Fibroblast of skin of right quadriceps (primary cell): ENCODE data around the gene GSTM2.
A peak's percentile ranks its signal among the peaks of the same experiment; 100 is the strongest.
"Not testable (repeated sequence)": the region's sequence is repeated elsewhere in the genome, so short reads cannot be mapped to it uniquely, and the experiment has no call there.

Experiments used
- DNase-seq: peaks from one replicate; pipeline ENCODE4 v3.0.0-alpha.2; 2013

The GSTM2 gene

DNA sequence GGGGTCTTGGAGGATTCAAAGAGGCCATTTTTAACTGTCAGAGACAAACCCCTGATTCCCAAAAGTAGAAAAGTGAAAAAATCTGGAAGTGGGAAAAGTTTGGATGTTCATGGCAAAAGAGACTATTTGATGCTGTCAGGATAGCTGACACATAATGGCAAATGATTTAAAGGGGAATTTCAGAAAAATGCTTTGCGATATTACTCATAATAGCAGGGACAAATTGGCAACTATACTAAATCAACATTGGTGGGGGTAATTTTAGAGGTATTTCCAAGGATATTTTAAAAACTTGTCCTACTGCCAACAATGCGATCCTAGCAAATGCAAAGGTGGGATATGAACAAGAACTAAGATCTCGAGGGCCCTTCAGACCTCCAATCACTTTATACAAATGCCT lies 17.2 kb upstream of the GSTM2 start:
- DNase-seq, result peak; percentile 50

DNA sequence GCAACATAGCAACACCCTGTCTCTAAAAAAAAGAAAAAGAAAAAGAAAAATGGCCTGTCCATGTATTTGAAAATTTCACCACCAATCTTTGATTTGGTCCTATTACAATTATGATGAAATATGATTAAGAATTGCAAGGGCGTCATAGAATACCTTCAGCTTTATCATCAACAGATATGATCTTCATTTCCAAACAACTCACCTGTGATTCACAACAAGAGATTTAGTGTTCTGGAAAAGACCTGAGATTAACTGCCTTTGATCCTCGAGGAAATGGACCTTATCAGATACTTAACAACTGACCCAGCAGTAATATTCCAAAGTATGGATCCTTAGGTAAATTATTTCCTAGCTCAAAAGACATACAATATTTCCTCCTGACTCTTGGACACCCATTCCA lies 15.5 kb upstream of the GSTM2 start:
- DNase-seq, result no peak

DNA sequence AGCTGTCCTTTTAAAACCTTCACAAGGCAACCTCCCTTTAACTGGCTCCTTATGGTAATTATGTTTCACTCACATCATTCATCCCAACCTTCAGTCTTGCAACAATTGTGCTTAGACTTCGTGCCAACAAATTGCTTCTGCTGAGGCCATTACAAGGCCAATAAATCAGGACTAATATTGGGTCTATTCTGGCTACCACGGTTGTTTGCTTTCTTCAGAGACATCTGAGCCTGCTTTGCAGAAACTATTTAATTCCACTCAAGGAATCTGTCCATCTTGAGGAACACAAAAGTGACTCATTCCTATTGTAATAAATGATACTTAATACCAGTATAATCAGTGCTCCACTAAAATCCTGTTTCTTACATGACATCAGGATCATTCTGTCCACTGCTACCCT lies 14.6 kb upstream of the GSTM2 start:
- DNase-seq, result no peak

DNA sequence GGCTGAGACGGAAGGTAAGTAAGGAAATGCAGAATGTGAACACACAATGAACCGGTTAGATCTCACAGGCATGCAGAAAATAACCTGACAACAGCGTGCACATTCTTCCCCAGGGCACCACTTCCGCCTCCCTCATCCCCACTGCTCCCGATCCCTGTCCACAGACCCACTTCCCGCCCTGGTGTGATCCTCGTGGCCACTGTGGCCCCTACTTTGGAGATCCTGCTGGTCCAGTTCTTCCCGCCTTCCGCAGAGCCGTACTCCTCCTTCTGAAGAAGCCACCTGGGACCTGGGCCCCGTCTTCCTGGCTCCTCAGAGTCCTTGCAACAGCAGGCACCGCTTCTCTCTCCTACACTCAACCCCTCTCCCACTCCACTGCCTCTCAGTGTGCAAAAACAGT lies 13.3 kb upstream of the GSTM2 start:
- DNase-seq, result no peak

DNA sequence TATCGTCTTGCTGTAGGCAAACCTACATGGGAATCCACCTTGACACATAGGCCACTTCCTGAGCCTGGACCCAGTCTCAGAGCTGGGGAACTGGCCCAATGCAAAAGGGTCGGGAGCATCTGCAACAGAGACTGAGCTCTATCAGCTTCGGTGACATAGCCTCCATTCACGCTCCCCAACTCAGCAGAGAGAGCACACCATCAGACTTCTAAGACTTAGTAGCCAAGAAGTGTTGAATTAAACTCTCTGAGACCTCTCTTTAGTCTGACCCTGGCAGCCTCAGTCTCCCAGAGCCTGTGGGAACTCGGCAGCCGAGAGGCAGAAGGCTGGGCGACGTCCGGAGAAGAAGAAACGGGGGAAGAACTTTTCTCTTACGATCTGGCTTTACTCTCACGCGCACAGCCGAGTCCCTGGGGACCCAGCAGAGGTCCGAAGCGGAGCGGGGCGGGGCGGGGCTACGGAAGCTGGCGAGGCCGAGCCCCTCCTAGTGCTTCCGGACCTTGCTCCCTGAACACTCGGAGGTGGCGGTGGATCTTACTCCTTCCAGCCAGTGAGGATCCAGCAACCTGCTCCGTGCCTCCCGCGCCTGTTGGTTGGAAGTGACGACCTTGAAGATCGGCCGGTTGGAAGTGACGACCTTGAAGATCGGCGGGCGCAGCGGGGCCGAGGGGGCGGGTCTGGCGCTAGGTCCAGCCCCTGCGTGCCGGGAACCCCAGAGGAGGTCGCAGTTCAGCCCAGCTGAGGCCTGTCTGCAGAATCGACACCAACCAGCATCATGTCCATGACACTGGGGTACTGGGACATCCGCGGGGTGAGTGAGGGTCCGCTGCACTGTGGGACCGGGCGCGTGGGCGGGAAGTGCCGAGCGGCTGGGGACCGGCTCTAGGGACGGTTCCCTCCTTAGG lies 12.0 kb upstream of the GSTM2 start, which contains the start of gene GSTM4:
TSS of gene GSTM4 (plus strand) at position 485 of the 905 bp plus-strand sequence. CDS start at position 776, 291 bp downstream.
- DNase-seq, result peak; percentile 73

DNA sequence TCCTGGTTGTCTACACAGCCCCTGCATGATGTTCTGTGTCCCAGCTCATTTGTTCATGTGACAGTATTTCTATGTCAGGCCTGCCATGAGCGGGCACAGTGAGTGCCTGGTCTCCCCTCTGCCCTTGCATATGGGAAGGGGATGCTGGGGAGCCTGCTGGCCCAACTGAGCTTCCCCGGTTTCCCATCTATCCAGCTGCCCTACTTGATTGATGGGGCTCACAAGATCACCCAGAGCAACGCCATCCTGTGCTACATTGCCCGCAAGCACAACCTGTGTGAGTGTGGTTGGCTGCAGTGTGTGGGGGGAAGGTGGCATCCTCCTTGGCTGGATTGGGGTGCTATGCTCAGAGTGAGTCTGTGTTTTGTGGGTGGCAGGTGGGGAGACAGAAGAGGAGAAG lies 10.5 kb upstream of the GSTM2 start:
- DNase-seq, result no peak

DNA sequence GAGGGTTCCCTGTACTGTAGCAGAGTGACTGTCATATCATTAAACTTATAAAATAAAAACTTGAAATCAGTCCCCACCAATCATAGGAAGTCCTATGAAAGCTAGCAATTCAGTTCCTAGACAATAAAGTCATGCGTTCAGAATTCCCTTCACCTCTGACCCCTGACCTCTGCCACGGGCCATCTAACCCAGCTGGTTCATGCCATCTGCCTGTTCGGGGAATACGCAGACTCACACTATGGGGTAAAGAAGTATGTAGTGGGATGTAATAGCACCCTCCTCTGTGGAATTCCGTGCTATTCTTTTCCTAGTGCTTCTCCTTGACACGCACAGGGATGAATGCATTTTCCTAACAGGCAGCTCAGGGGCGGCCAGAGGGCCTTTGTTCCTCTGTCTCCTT lies 9.9 kb upstream of the GSTM2 start:
- DNase-seq, result no peak

DNA sequence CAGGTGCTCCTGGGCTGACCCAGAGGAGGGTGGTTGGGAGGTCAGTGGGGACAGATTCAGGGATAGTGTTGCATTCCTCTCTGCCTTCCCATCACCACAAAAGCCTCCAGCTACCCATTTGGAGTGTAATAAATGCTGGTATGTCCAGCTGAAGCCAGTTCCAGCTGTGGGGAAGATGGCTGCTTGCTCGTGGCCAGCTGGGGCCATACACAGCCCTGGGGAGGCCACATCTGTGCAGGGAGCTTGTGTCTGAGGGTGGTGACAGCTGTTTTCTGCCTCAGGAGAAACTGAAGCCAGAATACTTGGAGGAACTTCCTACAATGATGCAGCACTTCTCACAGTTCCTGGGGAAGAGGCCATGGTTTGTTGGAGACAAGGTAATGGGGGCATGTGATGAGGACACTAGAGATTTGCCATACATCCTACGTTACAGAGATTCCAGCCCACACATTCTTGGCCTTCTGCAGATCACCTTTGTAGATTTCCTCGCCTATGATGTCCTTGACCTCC lies 9.3 kb upstream of the GSTM2 start:
- no peak for DNase-seq

DNA sequence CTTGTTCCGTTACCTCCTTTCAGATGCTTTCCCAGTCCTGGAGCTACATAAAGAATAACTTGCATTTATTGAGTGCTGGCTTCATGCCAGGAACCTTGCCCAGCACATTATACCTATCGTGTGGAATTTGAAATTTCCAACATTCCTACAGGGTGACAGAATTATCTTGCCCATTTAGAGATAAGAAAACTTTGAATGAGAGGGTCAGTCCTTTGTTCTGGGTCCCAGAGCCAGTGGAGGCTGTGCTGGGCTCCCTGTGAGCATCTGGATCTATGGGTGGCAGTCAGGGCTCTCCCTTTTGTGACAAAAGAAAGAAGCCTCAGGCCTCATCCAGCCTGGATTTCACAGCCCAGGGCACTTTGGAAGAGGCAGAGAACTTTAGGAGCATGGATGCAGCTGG lies 8.7 kb upstream of the GSTM2 start:
- no peak for DNase-seq

DNA sequence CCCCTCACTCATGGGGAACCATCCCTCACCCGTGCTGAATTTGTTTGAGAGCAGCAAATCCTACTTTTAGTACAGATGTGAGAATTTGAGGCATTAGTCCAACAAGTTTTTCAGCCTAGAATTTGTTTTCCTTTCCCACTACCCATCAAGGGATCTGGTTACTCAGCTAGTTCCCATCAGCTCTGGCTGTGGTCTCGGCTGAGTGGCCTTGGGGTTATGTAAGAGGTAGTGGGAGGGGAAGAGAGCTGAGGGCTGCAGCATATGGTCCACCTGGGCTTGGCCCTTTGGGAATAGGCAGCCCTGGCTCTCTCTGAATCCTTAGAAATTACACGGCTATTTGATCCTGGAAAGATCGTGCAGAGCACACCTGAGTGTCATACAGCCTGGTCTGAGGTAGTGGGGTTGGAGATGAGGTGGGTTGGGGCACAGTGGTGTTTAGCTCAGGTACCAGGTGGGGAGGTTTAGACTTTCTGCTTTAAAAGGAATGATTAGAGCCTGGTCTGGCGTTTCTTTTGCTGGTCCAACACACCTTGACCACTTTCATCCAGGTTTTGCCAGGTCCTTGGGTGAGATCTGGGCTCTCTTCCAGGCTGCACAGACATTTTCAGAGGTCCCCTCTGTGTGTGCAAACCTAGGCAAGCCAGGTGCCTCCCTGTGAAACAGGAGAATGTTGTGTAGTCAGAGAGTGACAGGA lies 7.7 kb upstream of the GSTM2 start:
- DNase-seq, result no peak

DNA sequence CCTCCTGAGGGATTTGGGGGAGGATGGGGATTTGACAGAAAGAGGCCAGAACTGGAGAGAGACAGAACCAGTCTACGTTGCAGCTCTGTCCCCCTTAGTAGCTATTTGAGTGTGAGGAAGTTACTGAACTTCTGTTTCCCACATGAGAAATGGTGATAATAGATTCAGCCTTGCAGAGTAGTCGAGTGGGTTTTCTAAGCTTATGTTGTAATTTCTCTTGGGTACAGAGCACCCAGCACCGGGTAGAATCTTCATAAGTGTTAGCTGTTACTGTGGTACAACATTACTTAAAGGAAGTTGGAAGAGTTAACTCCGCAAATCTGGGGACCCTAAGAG lies 7.2 kb upstream of the GSTM2 start:
- not testable (repeated sequence) for DNase-seq

DNA sequence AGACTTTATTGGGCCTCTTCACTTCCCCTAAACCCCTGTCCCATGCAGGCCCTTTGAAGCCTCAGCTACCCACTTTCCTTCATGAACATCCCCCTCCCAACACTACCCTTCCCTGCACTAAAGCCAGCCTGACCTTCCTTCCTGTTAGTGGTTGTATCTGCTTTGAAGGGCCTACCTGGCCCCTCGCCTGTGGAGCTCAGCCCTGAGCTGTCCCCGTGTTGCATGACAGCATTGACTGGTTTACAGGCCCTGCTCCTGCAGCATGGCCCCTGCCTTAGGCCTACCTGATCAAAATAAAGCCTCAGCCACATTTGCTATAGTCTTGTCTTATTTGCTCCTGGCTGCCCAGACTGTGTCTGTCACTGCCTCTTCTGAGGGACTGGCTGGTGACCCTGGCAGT lies 6.5 kb upstream of the GSTM2 start:
- DNase-seq, result no peak

DNA sequence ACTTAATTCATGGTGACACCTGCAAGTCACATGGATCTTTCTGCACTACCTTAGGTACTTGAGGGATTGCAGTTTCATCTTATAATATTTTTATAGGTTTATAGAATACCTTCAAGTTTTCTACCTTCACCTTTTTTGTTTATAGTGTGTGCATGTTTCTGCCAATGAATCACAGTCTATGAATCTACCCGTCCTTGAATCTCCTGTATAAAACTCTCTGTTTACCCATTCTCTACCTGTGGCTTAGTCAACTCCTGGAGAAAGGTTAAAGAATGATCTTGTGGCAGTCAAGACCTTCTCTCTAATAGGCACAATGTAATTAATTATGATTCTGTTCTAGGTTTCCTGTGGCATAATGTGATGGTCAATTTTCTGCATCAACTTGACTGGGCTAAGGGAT lies 3.2 kb upstream of the GSTM2 start:
- DNase-seq, result no peak

DNA sequence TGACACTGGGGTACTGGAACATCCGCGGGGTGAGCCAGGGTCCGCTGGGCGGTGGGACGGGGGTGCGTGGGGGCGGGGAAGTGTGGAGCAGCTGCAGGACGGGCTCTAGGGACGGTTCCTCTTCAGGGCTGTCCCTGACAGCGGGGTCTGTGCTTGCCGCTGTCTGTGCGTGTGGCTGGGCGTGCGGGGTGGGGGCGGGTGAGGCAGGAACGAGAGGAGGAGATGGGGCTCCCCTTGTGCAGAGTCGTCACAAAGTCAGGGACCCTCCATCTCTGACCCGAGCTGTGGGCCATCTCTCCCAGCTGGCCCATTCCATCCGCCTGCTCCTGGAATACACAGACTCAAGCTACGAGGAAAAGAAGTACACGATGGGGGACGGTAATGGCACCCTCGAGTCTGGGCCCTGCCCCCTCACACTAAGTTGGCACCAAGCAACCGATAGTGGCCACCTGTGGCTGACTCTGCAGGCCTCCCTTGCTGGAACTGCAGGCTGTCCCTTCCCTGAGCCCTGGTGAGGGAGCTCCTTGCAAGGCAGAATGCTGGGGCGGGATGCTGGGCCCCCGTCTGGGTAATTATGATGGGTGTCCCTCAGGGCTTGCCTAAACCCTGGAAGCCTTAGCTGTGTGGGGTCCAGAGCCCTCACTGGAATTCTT lies 392 bp downstream of the GSTM2 start:
- DNase-seq, result no peak

DNA sequence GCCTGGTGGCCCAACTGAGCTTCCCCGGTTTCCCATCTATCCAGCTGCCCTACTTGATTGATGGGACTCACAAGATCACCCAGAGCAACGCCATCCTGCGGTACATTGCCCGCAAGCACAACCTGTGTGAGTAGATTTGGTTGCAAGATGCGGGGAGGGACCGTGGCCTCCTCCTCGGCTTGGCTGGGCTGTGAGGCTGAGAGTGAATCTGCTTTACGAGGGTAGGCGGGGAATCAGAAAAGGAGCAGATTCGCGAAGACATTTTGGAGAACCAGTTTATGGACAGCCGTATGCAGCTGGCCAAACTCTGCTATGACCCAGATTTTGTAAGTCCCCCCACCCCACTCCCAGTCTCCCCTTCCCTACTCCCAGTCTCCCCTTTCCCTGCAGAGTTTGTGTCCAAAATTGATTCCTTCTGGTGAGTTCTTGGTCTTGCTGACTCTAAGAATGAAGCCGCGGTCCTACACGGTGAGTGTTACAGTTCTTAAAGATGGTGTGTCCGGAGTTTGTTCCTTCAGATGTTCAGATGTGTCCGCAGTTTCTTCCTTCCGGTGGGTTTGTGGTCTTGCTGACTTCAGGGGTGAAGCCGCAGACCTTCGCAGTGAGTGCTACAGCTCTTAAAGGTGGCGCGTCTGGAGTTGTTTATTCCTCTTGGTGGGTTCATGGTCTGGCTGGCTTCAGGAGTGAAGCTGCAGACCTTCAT lies 1.5 kb downstream of the GSTM2 start:
- DNase-seq, result no peak

DNA sequence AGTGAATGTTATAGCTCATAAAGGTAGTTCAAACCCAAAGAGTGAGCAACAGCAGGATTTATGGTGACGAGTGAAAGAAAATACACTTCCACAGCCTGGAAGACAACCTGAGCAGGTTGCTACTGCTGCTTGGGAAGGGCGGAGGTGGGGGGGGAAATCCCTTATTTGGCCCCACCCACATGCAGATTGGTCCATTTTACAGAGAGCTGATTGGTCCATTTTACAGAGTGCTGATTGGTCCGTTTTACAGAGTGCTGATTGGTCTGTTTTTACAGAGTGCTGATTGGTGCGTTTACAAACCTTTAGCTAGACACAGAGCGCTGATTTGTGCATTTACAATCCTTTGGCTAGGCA lies 2.1 kb downstream of the GSTM2 start:
- DNase-seq, result not testable (repeated sequence)

DNA sequence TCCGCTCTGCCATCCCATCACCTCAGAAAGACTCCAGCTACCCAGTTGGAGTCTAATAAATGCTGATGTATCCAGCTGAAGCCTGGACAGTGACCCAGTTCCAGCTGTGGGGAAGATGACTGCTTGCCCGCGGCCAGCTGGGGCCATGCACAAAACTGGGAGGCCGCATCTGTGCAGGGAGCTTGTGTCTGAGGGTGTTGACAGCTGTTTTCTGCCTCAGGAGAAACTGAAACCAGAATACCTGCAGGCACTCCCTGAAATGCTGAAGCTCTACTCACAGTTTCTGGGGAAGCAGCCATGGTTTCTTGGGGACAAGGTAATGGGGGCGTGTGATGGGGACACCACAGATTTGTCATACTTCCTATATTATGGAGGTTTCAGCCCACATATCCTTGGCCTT lies 3.2 kb downstream of the GSTM2 start:
- DNase-seq, result no peak

DNA sequence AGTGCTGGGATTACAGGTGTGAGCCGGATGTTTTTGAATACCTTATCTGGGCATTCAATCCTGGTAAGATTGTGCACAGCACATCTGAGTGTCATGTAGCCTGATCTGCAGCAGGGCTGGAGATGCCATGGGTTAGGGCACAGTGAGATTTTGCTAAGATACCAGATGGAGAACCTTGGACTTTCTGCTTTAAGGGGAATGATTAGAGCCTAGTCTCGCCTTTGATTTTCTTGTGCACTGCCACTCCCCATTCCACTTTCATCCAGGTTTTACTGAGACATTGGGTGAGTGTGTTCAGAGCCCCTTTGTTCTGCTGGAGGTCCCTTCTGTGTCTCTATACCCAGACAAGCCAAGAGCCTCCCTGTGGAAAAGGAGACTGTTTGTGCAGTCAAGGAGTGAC lies 6.0 kb downstream of the GSTM2 start:
- DNase-seq, result not testable (repeated sequence)

DNA sequence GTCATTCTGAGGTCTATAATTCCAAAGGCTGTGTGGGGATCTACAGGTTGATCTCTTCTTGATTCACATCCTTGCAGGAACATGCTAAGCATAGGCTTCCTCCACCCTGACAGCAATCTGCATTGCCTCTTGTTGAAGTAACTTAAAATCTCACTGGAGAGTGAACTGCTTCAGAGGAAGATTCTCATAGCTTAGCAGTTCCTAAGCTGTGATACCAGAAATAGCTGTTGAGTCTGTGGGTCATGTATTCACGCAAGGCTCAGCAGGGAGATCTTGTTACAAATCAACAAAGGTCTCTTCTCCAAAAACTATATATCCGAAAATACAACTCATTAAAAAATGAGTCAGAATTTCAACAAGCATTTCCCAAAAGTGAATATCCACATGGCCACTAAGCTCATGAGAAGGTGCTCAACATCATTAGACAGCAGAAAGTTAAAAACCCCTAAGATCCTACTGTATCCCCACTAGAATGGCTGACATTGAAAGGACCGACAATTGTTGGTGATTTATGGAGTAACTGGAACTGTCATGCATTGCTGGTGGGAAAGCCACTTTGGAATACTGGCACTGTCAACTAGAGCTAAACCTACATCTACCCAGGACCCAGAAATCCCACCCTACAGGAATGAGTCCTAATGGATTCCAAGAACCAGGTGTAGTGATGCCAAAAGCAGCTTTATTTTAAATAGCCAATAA lies 9.0 kb downstream of the GSTM2 start:
- not testable (repeated sequence) for DNase-seq

DNA sequence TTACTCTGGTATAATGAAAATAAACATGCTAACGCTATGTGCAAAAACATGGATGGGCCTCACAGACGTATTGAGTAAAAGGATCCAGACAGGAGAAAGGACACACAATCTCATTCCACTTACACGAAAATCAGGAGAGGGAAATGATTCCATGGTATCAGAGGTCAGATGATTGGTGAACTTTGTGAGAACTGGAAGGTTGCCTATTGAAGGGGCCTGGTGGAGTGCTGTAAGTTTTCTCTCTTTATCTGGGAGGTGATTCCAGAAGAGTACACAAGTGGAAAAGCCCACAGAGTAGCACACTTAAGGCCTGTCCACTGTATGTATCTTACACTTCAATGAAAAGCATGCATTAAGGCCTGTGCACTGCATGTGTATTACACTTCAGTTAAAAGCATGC lies 9.6 kb downstream of the GSTM2 start:
- no peak for DNase-seq

DNA sequence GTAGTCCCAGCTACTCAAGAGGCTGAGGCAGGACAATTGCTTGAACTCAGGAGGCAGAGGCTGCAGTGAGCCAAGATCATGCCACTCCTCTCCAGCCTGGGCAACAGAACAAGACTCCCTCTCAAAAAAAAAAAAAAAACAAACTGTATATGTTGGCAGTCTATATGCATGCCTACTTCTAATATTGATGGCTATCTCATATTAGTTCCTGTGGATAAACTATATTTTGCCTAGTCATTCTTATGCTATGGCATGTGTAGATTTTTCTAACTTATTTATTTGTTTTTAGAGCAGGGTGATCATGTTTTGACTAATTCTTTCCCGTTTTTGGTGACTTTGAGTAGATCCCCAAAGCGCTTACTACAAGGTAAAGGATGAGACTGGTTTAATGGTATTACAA lies 10.8 kb downstream of the GSTM2 start:
- DNase-seq, result not testable (repeated sequence)

DNA sequence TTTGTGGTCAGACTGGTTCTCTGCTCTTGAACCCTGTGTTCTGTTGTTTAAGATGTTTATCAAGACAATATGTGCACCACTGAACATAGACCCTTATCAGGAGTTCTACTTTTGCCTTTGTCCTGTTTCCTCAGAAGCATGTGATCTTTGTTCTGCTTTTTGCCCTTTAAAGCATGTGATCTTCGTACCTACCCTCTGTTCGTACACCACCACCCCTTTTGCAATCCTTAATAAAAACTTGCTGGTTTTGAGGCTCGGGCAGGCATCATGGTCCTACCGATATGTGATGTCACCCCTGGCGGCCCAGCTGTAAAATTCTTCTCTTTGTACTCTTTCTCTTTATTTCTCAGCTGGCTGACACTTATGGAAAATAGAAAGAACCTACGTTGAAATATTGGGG lies 16.9 kb downstream of the GSTM2 start:
- DNase-seq, result not testable (repeated sequence)
